HG03108 (cell line): ENCODE results near the gene SAMD4A.

Source experiments
- ATAC-seq: cut with Tn5 transposase; IDR thresholded peaks from one replicate; pipeline ENCODE4 v1.9.1; 2021; ENCODE audit warnings: moderate library complexity; ENCODE audit not compliant: unreplicated experiment

SAMD4A gene

GRCh38 chr14:54698966-54699530 is 132.1 kb downstream of the SAMD4A start:
- ATAC-seq, result no peak

- no peak for ATAC-seq
Observed at GRCh38 chr14:54699735-54700134, 132.8 kb downstream of the SAMD4A start.

GRCh38 chr14:54700717-54701116 is 133.8 kb downstream of the SAMD4A start:
- no peak for ATAC-seq

GRCh38 chr14:54702014-54702491 is 135.1 kb downstream of the SAMD4A start:
- no peak for ATAC-seq

- no peak for ATAC-seq
Observed at GRCh38 chr14:54702492-54702891, 135.6 kb downstream of the SAMD4A start.

GRCh38 chr14:54703082-54703481 is 136.2 kb downstream of the SAMD4A start:
- ATAC-seq, result no peak

- no peak for ATAC-seq
Observed at GRCh38 chr14:54703724-54704123, 136.8 kb downstream of the SAMD4A start.

- ATAC-seq, result no peak
Observed at GRCh38 chr14:54704768-54705167, 137.8 kb downstream of the SAMD4A start.

- ATAC-seq, result no peak
Observed at GRCh38 chr14:54706769-54707168, 139.8 kb downstream of the SAMD4A start.

- no peak for ATAC-seq
Observed at GRCh38 chr14:54708161-54708560, 141.2 kb downstream of the SAMD4A start.

GRCh38 chr14:54708982-54709381 is 142.1 kb downstream of the SAMD4A start:
- no peak for ATAC-seq

- peak; percentile 62 for ATAC-seq
Observed at GRCh38 chr14:54709444-54709843, 142.5 kb downstream of the SAMD4A start.

GRCh38 chr14:54709867-54710266 is 142.9 kb downstream of the SAMD4A start:
- no peak for ATAC-seq

GRCh38 chr14:54711312-54711711 is 144.4 kb downstream of the SAMD4A start:
- ATAC-seq, result no peak

- no peak for ATAC-seq
Observed at GRCh38 chr14:54711812-54712464, 145.0 kb downstream of the SAMD4A start.

- no peak for ATAC-seq
Observed at GRCh38 chr14:54712465-54713200, 145.7 kb downstream of the SAMD4A start.

- ATAC-seq, result no peak
Observed at GRCh38 chr14:54713379-54713778, 146.5 kb downstream of the SAMD4A start.

GRCh38 chr14:54715239-54715638 is 148.3 kb downstream of the SAMD4A start:
- ATAC-seq, result no peak

GRCh38 chr14:54715811-54716210 is 148.9 kb downstream of the SAMD4A start:
- no peak for ATAC-seq

- no peak for ATAC-seq
Observed at GRCh38 chr14:54716862-54717261, 149.9 kb downstream of the SAMD4A start.

GRCh38 chr14:54718046-54718445 is 151.1 kb downstream of the SAMD4A start:
- no peak for ATAC-seq

GRCh38 chr14:54719406-54719805 is 152.5 kb downstream of the SAMD4A start:
- ATAC-seq, result no peak
